ENCODE measurements around the gene RUSF1.

Gene RUSF1

GRCh38 chr16:31464348-31464769, 43.8 kb downstream of the RUSF1 start:
- H3K4me3 ChIP-seq = no peak overlapping the region
- no peak overlapping the region for H3K27ac ChIP-seq
- peak in 1 of 2 donors; percentile 58 for DNase-seq
- H3K9me3 ChIP-seq = no peaks in the 10 kb centered on the region
- H3K36me3 ChIP-seq = peaks cover 0 to 58% (median 38%) of the 10 kb centered on the region in 3 donors
- H3K4me1 ChIP-seq = peaks cover 0 to 12% (median 10%) of the 10 kb centered on the region in 4 donors
- no peak for TF ChIP-seq CTCF (IDR thresholded peaks at IDR 0.05)
- intact Hi-C loops (cut with DNase I; ENCODE audit: low total_unique reads) = no loop called here
- H3K27me3 ChIP-seq = no peaks in the 10 kb centered on the region

GRCh38 chr16:31461921-31462804, 46.0 kb downstream of the RUSF1 start:
- intact Hi-C loops (cut with DNase I; ENCODE audit: low total_unique reads) = no loop called here
- H3K27me3 ChIP-seq = no peaks in the 10 kb centered on the region
- H3K4me3 ChIP-seq = no peak overlapping the region
- no peaks in the 10 kb centered on the region for H3K9me3 ChIP-seq
- peaks cover 0 to 57% (median 38%) of the 10 kb centered on the region in 3 donors for H3K36me3 ChIP-seq
- peaks cover 0 to 26% (median 20%) of the 10 kb centered on the region in 4 donors for H3K4me1 ChIP-seq
- no peak for TF ChIP-seq CTCF (IDR thresholded peaks at IDR 0.05)
- H3K27ac ChIP-seq = no peak overlapping the region
- DNase-seq = peak in 1 of 2 donors; percentile 62

GRCh38 chr16:31461201-31461920, 46.8 kb downstream of the RUSF1 start:
- no peaks in the 10 kb centered on the region for H3K27me3 ChIP-seq
- peaks cover 0 to 34% (median 28%) of the 10 kb centered on the region in 4 donors for H3K4me1 ChIP-seq
- no peaks in the 10 kb centered on the region for H3K9me3 ChIP-seq
- TF ChIP-seq CTCF (IDR thresholded peaks at IDR 0.05) = no peak
- peak in 1 of 2 donors; percentile 53 for DNase-seq
- H3K36me3 ChIP-seq = peaks cover 0 to 53% (median 32%) of the 10 kb centered on the region in 3 donors
- intact Hi-C loops (cut with DNase I; ENCODE audit: low total_unique reads) = no loop called here
- H3K4me3 ChIP-seq = no peak overlapping the region
- H3K27ac ChIP-seq = no peak overlapping the region

- Histone ChIP-seq H3K4me1 (peaks cover 0 to 41% (median 35%) of the 10 kb centered on the region in 4 donors), H3K36me3 (peaks cover 0 to 46% (median 24%) of the 10 kb centered on the region in 3 donors), H3K4me3 (peak overlapping the region; percentile 65 to 66), H3K27me3 (no peaks in the 10 kb centered on the region), H3K9me3 (no peaks in the 10 kb centered on the region), H3K27ac (peak overlapping the region; percentile 98 to 99)
- intact Hi-C loops (cut with DNase I; ENCODE audit: low total_unique reads) = no loop called here
- TF ChIP-seq CTCF (IDR thresholded peaks at IDR 0.05) = peak; percentile 43 to 46
- peak in 1 of 2 donors; percentile 58 for DNase-seq
Observed at GRCh38 chr16:31460582-31461002, 47.6 kb downstream of the RUSF1 start.

- intact Hi-C loops (cut with DNase I; ENCODE audit: low total_unique reads) = loop anchor here (2.0 to 10.0 kb wide), 2 partner anchors 15 to 415 kb away; partner anchors contain the start of gene ZNF267
Observed at GRCh38 chr16:31459687-31460581, 48.3 kb downstream of the RUSF1 start.

More at GRCh38 chr16:31459687-31460581, 48.3 kb downstream of the RUSF1 start:
- H3K27ac ChIP-seq = peak overlapping the region; percentile 98 to 99
- TF ChIP-seq CTCF (IDR thresholded peaks at IDR 0.05) = no peak
- peak; percentile 100 for DNase-seq
- H3K4me1 ChIP-seq = peaks cover 0 to 48% (median 41%) of the 10 kb centered on the region in 4 donors
- H3K4me3 ChIP-seq = peak overlapping the region; percentile 65 to 66
- H3K36me3 ChIP-seq = peaks cover 0 to 44% (median 18%) of the 10 kb centered on the region in 3 donors
- no peaks in the 10 kb centered on the region for H3K9me3 ChIP-seq
- no peaks in the 10 kb centered on the region for H3K27me3 ChIP-seq

Measured in tibial artery (tissue), 4 donors.